SK-N-SH (cell line): ENCODE data around the gene FOXA1. TPM values are rescaled to one million over a fixed set of nuclear protein-coding genes. Genes with fewer than 3 reads are reported as not detected.

Experiments used
- CTCF ChIA-PET: fragments of 300-600, 350-600 bp; formaldehyde crosslinking; extraction: SDS; loops from one replicate; lab custom pipeline; 2021; lab: Yijun Ruan, JAX
- POLR2A ChIA-PET: fragments of 350-600 bp; sonication (Branson Sonifier 250); formaldehyde crosslinking; extraction: SDS; loops from one replicate; lab custom pipeline; 2020; ENCODE audit warnings: antibody characterized with exemption, inconsistent platforms; lab: Yijun Ruan, JAX
- DNase-seq: peaks from one replicate; pipeline ENCODE4 v3.0.0; 2012
- H2AFZ ChIP-seq: fragments of 200-600 bp; sonication (generic); 2 replicates; pipeline ENCODE4 v1.8.1; 2016; ENCODE audit warnings: antibody characterized with exemption, mild to moderate bottlenecking, low read depth
- H3F3A ChIP-seq: fragments of 200-600 bp; sonication (generic); replicated peaks from 2 replicates; pipeline ENCODE3; 2016; ENCODE audit warnings: antibody characterized with exemption, mild to moderate bottlenecking; ENCODE audit not compliant: insufficient read depth
- H3K27ac ChIP-seq, 2 experiments: fragments of 200-500 bp in 1 of 2; fragments of 200-600 bp in 1 of 2; sonication (Bioruptor generic) in 1 of 2; sonication (generic), shearing (Covaris generic) in 1 of 2; 2 replicates each; pipeline versions ENCODE4 v1.5.1 to v1.6.1; 2014 to 2016; ENCODE audit warnings: low read depth in 2 of 2, inconsistent platforms in 1 of 2, low read length in 1 of 2, mild to moderate bottlenecking in 1 of 2, mixed read lengths in 1 of 2
- H3K27me3 ChIP-seq: fragments of 200-600 bp; sonication (generic), shearing (Covaris generic); 2 replicates; pipeline ENCODE4 v1.6.1; 2016; ENCODE audit warnings: mixed run types; ENCODE audit not compliant: insufficient read depth
- H3K36me3 ChIP-seq, 2 experiments: fragments of 200-500 bp in 1 of 2; fragments of 200-600 bp in 1 of 2; sonication (Bioruptor generic) in 1 of 2; sonication (generic) in 1 of 2; replicated peaks in 1 of 2; 2 replicates each; pipeline versions ENCODE3 to v1.5.1; 2014 to 2016; ENCODE audit warnings: low read length in 1 of 2, mild to moderate bottlenecking in 1 of 2; ENCODE audit not compliant: insufficient read depth in 2 of 2, control insufficient read depth in 1 of 2
- H3K4me1 ChIP-seq, 2 experiments: fragments of 200-500 bp in 1 of 2; fragments of 200-600 bp in 1 of 2; sonication (Bioruptor generic) in 1 of 2; sonication (generic), shearing (Covaris generic) in 1 of 2; 2 replicates each; pipeline versions ENCODE4 v1.5.1 to v1.6.1; 2014 to 2016; ENCODE audit warnings: low read depth in 1 of 2, low read length in 1 of 2, mixed run types in 1 of 2; ENCODE audit not compliant: insufficient read depth in 2 of 2, control insufficient read depth in 1 of 2
- H3K4me2 ChIP-seq: fragments of 200-600 bp; sonication (generic), shearing (Covaris generic); 2 replicates; pipeline ENCODE4 v1.6.1; 2017; ENCODE audit warnings: mixed run types
- H3K4me3 ChIP-seq, 2 experiments: fragments of 200-500 bp in 1 of 2; fragments of 200-600 bp in 1 of 2; sonication (Bioruptor generic) in 1 of 2; sonication (generic), shearing (Covaris generic) in 1 of 2; 2 replicates each; pipeline versions ENCODE4 v1.5.1 to v1.8.1; 2014 to 2016; ENCODE audit warnings: low read depth in 2 of 2, inconsistent platforms in 1 of 2, low read length in 1 of 2, mild to moderate bottlenecking in 1 of 2, mixed read lengths in 1 of 2, moderate library complexity in 1 of 2
- H3K79me2 ChIP-seq: fragments of 200-600 bp; sonication (generic); 2 replicates; pipeline ENCODE4 v1.8.1; 2017; ENCODE audit warnings: mild to moderate bottlenecking; ENCODE audit not compliant: insufficient read depth
- H3K9ac ChIP-seq: fragments of 200-600 bp; sonication (generic); 2 replicates; pipeline ENCODE4 v1.6.1; 2017; ENCODE audit warnings: mixed run types
- H3K9me2 ChIP-seq: fragments of 200-600 bp; sonication (generic); 2 replicates; pipeline ENCODE4 v1.6.1; 2017; ENCODE audit warnings: mixed run types
- H3K9me3 ChIP-seq: fragments of 200-600 bp; sonication (generic); 2 replicates; pipeline ENCODE4 v1.6.1; 2017; ENCODE audit warnings: mixed run types, mild to moderate bottlenecking, moderate library complexity
- H4K20me1 ChIP-seq: fragments of 200-600 bp; sonication (generic); 2 replicates; pipeline ENCODE4 v1.6.1; 2017; ENCODE audit warnings: mild to moderate bottlenecking, mixed run types; ENCODE audit not compliant: insufficient read depth
- CHD2 ChIP-seq: fragments of 150-350 bp; IDR thresholded peaks from 2 replicates; pipeline ENCODE4 v1.6.1; 2018; ENCODE audit warnings: low read length; ENCODE audit not compliant: partially characterized antibody
- ELF1 ChIP-seq: IDR thresholded peaks from 2 replicates; pipeline ENCODE4 v1.4.0; 2012
- EP300 ChIP-seq, 2 experiments: IDR thresholded peaks; 2 replicates each; pipeline versions ENCODE4 v1.4.0 to v1.6.1; 2012; ENCODE audit warnings: borderline replicate concordance in 1 of 2, low read depth in 1 of 2, low read length in 1 of 2
- FOXM1 ChIP-seq: IDR thresholded peaks from 2 replicates; pipeline ENCODE4 v1.4.0; 2012; ENCODE audit warnings: low read depth, mild to moderate bottlenecking
- GABPA ChIP-seq: IDR thresholded peaks from 2 replicates; pipeline ENCODE4 v1.4.0; 2012; ENCODE audit warnings: low read depth, mild to moderate bottlenecking
- GATA2 ChIP-seq: sonication (generic); formaldehyde crosslinking; IDR thresholded peaks from 2 replicates; pipeline ENCODE4 v1.5.0; 2020; ENCODE audit warnings: mild to moderate bottlenecking, missing genetic modification reagents
- JUND ChIP-seq: IDR thresholded peaks from 2 replicates; pipeline ENCODE4 v1.4.0; 2012
- NFIC ChIP-seq: IDR thresholded peaks from 2 replicates; pipeline ENCODE4 v1.4.0; 2012; ENCODE audit warnings: borderline replicate concordance
- RAD21 ChIP-seq: IDR thresholded peaks from 2 replicates; pipeline ENCODE4 v1.6.1; 2012; ENCODE audit warnings: mild to moderate bottlenecking, low read length
- RCOR1 ChIP-seq: fragments of 150-350 bp; IDR thresholded peaks from 2 replicates; pipeline ENCODE4 v1.6.1; 2017; ENCODE audit warnings: antibody characterized with exemption, low read length
- SIN3A ChIP-seq: IDR thresholded peaks from 2 replicates; pipeline ENCODE4 v1.6.1; 2012; ENCODE audit warnings: low read depth, mild to moderate bottlenecking, low read length, moderate library complexity, borderline replicate concordance
- TAF1 ChIP-seq: IDR thresholded peaks from 2 replicates; pipeline ENCODE4 v1.6.1; 2012; ENCODE audit warnings: low read depth, mild to moderate bottlenecking, low read length, moderate library complexity, borderline replicate concordance
- TEAD4 ChIP-seq: IDR thresholded peaks from 2 replicates; pipeline ENCODE4 v1.4.0; 2012; ENCODE audit warnings: mild to moderate bottlenecking, borderline replicate concordance; ENCODE audit not compliant: insufficient read depth
- YY1 ChIP-seq: IDR thresholded peaks from 2 replicates; pipeline ENCODE4 v1.4.0; 2012; ENCODE audit warnings: low read depth, mild to moderate bottlenecking
- WGBS: methylation state at CpG from one replicate; pipeline ENCODE4 v1.1.6; 2017; ENCODE audit warnings: low lambda C conversion rate; 5-methylcytosine and 5-hydroxymethylcytosine counted together
- polyA plus RNA-seq, 3 experiments: library from polyadenylated mRNA; depleted of rRNA; stranded (reverse); fragments of >200 nt; gene quantifications; 2 replicates each; pipeline ENCODE4 v1.2.3, GENCODE V29; 2012
- TF ChIP-seq, protein P1 (sequence below): IDR thresholded peaks from 2 replicates; pipeline ENCODE4 v1.4.0; 2012; ENCODE audit warnings: low read depth, borderline replicate concordance
- TF ChIP-seq, protein P2 (sequence below): fragments of 150-350 bp; IDR thresholded peaks from 2 replicates; pipeline ENCODE4 v1.6.1; 2017; ENCODE audit warnings: antibody characterized with exemption, low read length, low read depth, borderline replicate concordance
- TF ChIP-seq, protein P3 (sequence below): IDR thresholded peaks from 2 replicates; pipeline ENCODE4 v1.6.1; 2012; ENCODE audit warnings: mild to moderate bottlenecking, low read depth, low read length, moderate library complexity
- TF ChIP-seq, protein P4 (sequence below): IDR thresholded peaks from 2 replicates; pipeline ENCODE4 v1.4.0; 2012; ENCODE audit warnings: low read depth, borderline replicate concordance

FOXA1 gene
- polyA plus RNA-seq, 1 of the 3 experiments (the other 2 are of a cell fraction), result not detected

DNA sequence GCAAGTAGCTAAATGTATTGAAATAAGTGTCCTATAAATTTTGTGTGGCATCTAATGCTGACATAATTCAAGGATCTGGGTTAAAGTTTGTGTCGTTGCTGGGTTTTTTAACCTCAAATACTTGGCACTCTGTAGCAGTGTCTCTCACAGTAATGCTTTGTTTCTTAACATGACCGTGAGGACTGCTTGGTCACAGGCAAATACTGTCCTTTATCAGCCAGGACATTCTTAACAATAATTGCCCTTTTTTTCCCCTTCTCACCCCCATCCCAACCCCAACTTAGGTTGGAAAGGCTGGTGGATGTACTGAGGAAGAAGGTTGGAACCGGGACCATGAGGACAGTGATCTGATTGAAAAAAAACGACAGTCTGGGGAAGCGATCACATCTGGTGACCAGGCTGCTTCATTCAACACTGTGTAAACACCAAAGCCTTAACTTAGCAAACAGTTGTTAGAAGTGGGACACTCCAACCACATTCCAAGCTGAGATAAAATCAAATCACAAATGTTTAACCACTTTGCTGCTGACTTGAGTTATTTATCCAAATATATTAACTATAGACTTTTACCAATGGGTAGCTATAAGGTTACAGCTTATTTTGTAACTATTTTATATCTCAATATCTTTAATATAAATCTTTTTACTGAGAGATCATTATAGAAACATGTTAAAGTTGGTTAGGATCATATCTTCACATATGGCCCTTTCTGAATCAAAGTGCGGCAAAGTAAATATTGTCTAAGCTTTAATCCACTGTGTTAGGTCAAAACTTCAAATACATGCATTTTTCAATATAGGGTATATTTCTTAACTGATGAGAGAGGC, 48.2 kb downstream of the FOXA1 start:
- Histone ChIP-seq H3K79me2 (no peaks in the 10 kb centered on the region), H3K27ac (no peak overlapping the region), H3K4me1 (no peaks in the 10 kb centered on the region), H3K9ac (no peak overlapping the region), H3K36me3 (no peaks in the 10 kb centered on the region), H3K4me2 (no peak overlapping the region), H3K9me3 (no peaks in the 10 kb centered on the region), H3K4me3 (no peak overlapping the region), H3F3A (no peaks in the 10 kb centered on the region), H4K20me1 (no peaks in the 10 kb centered on the region), H2AFZ (no peak overlapping the region), H3K9me2 (no peaks in the 10 kb centered on the region), H3K27me3 (no peaks in the 10 kb centered on the region)
- no peak for DNase-seq
- CTCF ChIA-PET, result no interaction called here
- TF ChIP-seq TEAD4 (no peak), FOXM1 (no peak), GABPA (no peak), EP300 (IDR thresholded peaks at IDR 0.05; ENCODE audit: borderline replicate concordance in 1 of 2, low read depth in 1 of 2, low read length in 1 of 2) (no peak), SIN3A (no peak), RCOR1 (no peak), ELF1 (no peak), JUND (no peak), RAD21 (no peak)
- TF ChIP-seq, protein P1, sequence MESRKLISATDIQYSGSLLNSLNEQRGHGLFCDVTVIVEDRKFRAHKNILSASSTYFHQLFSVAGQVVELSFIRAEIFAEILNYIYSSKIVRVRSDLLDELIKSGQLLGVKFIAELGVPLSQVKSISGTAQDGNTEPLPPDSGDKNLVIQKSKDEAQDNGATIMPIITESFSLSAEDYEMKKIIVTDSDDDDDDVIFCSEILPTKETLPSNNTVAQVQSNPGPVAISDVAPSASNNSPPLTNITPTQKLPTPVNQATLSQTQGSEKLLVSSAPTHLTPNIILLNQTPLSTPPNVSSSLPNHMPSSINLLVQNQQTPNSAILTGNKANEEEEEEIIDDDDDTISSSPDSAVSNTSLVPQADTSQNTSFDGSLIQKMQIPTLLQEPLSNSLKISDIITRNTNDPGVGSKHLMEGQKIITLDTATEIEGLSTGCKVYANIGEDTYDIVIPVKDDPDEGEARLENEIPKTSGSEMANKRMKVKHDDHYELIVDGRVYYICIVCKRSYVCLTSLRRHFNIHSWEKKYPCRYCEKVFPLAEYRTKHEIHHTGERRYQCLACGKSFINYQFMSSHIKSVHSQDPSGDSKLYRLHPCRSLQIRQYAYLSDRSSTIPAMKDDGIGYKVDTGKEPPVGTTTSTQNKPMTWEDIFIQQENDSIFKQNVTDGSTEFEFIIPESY, result no peak
- TF ChIP-seq, protein P2, sequence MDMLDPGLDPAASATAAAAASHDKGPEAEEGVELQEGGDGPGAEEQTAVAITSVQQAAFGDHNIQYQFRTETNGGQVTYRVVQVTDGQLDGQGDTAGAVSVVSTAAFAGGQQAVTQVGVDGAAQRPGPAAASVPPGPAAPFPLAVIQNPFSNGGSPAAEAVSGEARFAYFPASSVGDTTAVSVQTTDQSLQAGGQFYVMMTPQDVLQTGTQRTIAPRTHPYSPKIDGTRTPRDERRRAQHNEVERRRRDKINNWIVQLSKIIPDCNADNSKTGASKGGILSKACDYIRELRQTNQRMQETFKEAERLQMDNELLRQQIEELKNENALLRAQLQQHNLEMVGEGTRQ, result no peak
- POLR2A ChIA-PET, result no interaction called here
- 0% methylated on average over 6 of the region's 6 CpGs for WGBS

DNA sequence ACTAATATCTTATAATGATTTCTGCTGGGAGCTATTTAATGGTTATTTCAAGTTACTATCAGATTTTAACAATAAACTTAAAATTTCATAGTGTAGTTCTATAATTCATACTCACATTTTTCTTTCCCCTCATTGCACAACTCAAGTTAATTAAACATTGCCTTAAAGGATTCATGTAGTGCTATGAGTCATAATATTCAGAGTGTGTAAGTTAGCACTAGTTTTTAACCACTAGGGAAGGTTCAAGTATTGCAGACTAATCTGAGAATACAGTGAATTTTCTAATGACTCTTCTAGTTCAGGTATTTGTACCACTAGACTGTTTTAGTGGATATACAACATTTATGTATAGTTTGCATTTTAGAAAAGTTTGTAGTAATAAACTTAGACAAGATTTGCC, 49.9 kb downstream of the FOXA1 start:
- H3K4me1 ChIP-seq, result no peaks in the 10 kb centered on the region
- ChIA-PET POLR2A (no interaction called here), CTCF (no interaction called here)
- H3K27ac ChIP-seq, result no peak overlapping the region
- no peak overlapping the region for H3K4me2 ChIP-seq
- H3F3A ChIP-seq, result no peaks in the 10 kb centered on the region
- H3K36me3 ChIP-seq, result no peaks in the 10 kb centered on the region
- no peaks in the 10 kb centered on the region for H3K9me2 ChIP-seq
- no peak for DNase-seq
- no peaks in the 10 kb centered on the region for H3K27me3 ChIP-seq
- H3K9me3 ChIP-seq, result no peaks in the 10 kb centered on the region
- H3K79me2 ChIP-seq, result no peaks in the 10 kb centered on the region
- no peaks in the 10 kb centered on the region for H4K20me1 ChIP-seq
- H3K4me3 ChIP-seq, result no peak overlapping the region
- no peak overlapping the region for H3K9ac ChIP-seq
- H2AFZ ChIP-seq, result no peak overlapping the region
- TF ChIP-seq, protein P1, result no peak
- TF ChIP-seq, protein P3, sequence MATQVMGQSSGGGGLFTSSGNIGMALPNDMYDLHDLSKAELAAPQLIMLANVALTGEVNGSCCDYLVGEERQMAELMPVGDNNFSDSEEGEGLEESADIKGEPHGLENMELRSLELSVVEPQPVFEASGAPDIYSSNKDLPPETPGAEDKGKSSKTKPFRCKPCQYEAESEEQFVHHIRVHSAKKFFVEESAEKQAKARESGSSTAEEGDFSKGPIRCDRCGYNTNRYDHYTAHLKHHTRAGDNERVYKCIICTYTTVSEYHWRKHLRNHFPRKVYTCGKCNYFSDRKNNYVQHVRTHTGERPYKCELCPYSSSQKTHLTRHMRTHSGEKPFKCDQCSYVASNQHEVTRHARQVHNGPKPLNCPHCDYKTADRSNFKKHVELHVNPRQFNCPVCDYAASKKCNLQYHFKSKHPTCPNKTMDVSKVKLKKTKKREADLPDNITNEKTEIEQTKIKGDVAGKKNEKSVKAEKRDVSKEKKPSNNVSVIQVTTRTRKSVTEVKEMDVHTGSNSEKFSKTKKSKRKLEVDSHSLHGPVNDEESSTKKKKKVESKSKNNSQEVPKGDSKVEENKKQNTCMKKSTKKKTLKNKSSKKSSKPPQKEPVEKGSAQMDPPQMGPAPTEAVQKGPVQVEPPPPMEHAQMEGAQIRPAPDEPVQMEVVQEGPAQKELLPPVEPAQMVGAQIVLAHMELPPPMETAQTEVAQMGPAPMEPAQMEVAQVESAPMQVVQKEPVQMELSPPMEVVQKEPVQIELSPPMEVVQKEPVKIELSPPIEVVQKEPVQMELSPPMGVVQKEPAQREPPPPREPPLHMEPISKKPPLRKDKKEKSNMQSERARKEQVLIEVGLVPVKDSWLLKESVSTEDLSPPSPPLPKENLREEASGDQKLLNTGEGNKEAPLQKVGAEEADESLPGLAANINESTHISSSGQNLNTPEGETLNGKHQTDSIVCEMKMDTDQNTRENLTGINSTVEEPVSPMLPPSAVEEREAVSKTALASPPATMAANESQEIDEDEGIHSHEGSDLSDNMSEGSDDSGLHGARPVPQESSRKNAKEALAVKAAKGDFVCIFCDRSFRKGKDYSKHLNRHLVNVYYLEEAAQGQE, result no peak
- no peak for TF ChIP-seq YY1
- TF ChIP-seq, protein P4, sequence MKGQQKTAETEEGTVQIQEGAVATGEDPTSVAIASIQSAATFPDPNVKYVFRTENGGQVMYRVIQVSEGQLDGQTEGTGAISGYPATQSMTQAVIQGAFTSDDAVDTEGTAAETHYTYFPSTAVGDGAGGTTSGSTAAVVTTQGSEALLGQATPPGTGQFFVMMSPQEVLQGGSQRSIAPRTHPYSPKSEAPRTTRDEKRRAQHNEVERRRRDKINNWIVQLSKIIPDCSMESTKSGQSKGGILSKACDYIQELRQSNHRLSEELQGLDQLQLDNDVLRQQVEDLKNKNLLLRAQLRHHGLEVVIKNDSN, result no peak
- TF ChIP-seq GATA2 (CRISPR knock-in tag), result no peak
- no peak for TF ChIP-seq NFIC
- TF ChIP-seq TAF1, result no peak
- TF ChIP-seq CHD2, result no peak
- TF ChIP-seq GABPA, result no peak
- TF ChIP-seq EP300 (IDR thresholded peaks at IDR 0.05; ENCODE audit: borderline replicate concordance in 1 of 2, low read depth in 1 of 2, low read length in 1 of 2), result no peak
